ENCODE results near the gene AUTS2. TPM values are rescaled to one million over a fixed set of nuclear protein-coding genes. Genes with fewer than 3 reads are reported as not detected.

AUTS2 gene
- total RNA-seq, 2 donors from 2014 or later, result 8.6 TPM

DNA sequence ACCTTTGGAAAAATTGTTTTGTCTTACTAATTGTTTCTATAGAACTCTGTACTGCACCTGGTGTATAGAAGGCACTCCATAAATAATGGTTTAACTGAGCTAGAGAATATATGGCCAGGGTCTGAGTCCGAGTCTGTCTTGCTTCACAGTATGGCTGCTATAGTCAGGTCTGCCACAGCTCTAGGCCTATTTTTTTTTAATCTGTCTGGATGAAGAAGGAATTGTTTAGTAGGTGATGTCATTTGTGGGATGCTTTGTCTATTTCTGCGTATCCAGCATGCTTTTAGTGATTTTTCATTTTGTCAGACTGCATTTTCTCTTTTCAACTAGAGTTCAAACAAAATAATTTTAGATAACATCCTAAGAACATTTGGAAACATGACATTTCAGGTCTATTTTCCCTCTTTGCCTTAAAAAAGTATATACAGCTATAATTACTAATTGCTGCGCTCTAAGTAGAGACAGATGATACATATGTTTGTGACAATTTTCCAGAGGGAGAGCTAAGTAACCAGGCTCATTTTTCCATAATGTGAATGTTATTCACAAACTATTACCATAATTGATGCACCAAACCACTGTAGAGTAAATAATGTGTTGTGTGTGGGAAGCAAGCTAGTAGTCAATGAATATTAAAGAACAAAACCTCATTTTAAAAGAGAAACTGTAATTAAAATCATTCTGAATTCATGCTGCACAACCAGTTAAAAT is 361.7 kb downstream of the AUTS2 start:
- Histone ChIP-seq H3K27me3 (no peaks in the 10 kb centered on the region), H3K27ac (no peak overlapping the region), H3K4me1 (peaks cover 0 to 25% of the 10 kb centered on the region in 2 donors), H3K4me3 (no peak overlapping the region), H3K9me3 (no peaks in the 10 kb centered on the region), H3K36me3 (no peaks in the 10 kb centered on the region)
- TF ChIP-seq, protein P1, sequence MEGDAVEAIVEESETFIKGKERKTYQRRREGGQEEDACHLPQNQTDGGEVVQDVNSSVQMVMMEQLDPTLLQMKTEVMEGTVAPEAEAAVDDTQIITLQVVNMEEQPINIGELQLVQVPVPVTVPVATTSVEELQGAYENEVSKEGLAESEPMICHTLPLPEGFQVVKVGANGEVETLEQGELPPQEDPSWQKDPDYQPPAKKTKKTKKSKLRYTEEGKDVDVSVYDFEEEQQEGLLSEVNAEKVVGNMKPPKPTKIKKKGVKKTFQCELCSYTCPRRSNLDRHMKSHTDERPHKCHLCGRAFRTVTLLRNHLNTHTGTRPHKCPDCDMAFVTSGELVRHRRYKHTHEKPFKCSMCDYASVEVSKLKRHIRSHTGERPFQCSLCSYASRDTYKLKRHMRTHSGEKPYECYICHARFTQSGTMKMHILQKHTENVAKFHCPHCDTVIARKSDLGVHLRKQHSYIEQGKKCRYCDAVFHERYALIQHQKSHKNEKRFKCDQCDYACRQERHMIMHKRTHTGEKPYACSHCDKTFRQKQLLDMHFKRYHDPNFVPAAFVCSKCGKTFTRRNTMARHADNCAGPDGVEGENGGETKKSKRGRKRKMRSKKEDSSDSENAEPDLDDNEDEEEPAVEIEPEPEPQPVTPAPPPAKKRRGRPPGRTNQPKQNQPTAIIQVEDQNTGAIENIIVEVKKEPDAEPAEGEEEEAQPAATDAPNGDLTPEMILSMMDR (IDR thresholded peaks at IDR 0.05), result no peak
- DNase-seq (ENCODE audit: low spot score), result no peak

DNA sequence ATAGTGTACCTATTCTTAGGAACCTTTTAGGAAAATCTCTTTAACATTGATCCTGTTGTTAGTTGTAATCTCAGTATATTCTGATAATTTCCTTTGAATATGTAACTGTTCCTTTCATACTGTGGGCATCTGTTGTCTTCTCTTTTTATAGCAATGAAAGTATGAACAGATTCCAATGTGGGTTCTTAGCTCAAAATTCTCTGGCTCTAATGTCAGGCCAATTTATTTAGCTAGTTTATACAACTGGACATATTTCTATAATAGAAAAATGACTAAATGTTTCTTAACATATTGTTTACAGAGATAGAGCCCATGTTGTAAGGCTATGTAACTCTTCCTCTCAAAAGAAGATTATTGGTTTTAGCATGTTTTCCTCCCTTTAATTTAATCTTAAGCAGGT is 363.2 kb downstream of the AUTS2 start:
- TF ChIP-seq, protein P1 (IDR thresholded peaks at IDR 0.05), result no peak

DNA sequence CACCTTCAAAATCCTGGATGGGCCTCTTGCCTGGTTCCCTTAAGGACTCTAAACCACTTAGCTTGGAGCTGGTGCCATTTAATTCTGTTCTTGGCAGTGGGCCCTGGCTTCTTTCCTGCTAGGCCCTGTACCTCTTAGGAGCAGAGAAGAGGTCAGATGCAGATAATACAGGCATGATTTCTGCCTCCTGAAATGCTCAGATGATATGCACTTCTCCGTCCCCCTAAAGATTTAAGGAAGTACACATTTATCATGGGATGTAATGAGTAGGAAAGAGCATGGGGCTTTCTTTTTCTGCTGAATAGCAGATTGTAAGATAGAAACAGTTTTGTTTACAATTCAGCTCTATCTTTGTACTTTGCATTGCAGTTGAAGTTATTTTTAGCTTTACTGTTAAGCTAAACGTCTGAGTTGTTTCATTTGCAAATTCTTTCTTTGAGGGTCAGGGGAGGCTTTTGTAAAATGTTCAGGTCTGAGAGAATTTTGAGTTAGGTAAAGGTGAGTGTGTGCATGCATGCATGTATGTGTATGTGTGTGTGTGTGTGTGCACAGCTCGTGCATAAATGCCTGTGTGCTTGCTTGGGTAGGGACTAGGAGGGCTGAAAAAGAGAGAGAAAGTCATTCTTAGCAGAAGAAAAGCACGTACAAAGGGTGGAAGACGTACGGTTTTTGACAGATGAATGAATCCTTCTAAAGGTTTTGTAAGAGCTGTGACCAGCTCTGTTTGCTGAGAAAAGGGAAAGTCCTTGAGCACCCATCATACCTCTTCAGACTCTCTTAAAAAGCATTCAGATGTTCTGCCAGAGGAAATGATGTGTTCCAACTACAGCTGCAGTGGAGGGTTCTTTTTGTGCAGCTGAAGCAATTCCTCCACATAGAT is 364.2 kb downstream of the AUTS2 start:
- no peaks in the 10 kb centered on the region for H3K27me3 ChIP-seq
- DNase-seq (ENCODE audit: low spot score), result no peak
- H3K4me1 ChIP-seq, result peaks cover 0 to 36% of the 10 kb centered on the region in 2 donors
- TF ChIP-seq, protein P1 (IDR thresholded peaks at IDR 0.05), result no peak
- peak overlapping the region; percentile 7 to 48 for H3K27ac ChIP-seq
- no peak overlapping the region for H3K4me3 ChIP-seq
- H3K9me3 ChIP-seq, result no peaks in the 10 kb centered on the region
- H3K36me3 ChIP-seq, result no peaks in the 10 kb centered on the region

More for the DNA sequence above, 363.2 kb downstream of the AUTS2 start:
- no peaks in the 10 kb centered on the region for H3K9me3 ChIP-seq
- peaks cover 0 to 26% of the 10 kb centered on the region in 2 donors for H3K4me1 ChIP-seq
- no peak for DNase-seq (ENCODE audit: low spot score)
- no peak overlapping the region for H3K4me3 ChIP-seq
- no peak overlapping the region for H3K27ac ChIP-seq
- no peaks in the 10 kb centered on the region for H3K36me3 ChIP-seq
- no peaks in the 10 kb centered on the region for H3K27me3 ChIP-seq

DNA sequence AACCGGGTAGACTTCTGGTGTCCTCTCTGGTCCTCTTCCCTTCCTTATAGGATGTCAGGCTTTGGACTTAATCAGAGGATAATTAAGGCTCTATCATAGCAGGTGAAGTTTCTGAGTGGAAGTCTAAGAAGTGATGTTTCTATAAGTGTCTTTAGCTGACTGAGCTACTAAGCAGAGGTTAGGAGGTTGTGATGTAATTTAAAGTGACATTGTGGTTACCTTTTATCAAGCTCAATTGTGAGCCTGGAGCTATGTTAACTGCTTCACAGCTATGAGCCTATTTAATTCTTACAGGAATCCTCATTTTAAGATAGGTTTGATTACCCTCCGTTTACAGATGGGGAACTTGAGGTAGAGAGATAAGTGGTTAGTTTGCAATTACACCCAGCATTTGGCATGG is 365.1 kb downstream of the AUTS2 start:
- no peak overlapping the region for H3K4me3 ChIP-seq
- H3K4me1 ChIP-seq, result peaks cover 0 to 46% of the 10 kb centered on the region in 2 donors
- no peak overlapping the region for H3K27ac ChIP-seq

DNA sequence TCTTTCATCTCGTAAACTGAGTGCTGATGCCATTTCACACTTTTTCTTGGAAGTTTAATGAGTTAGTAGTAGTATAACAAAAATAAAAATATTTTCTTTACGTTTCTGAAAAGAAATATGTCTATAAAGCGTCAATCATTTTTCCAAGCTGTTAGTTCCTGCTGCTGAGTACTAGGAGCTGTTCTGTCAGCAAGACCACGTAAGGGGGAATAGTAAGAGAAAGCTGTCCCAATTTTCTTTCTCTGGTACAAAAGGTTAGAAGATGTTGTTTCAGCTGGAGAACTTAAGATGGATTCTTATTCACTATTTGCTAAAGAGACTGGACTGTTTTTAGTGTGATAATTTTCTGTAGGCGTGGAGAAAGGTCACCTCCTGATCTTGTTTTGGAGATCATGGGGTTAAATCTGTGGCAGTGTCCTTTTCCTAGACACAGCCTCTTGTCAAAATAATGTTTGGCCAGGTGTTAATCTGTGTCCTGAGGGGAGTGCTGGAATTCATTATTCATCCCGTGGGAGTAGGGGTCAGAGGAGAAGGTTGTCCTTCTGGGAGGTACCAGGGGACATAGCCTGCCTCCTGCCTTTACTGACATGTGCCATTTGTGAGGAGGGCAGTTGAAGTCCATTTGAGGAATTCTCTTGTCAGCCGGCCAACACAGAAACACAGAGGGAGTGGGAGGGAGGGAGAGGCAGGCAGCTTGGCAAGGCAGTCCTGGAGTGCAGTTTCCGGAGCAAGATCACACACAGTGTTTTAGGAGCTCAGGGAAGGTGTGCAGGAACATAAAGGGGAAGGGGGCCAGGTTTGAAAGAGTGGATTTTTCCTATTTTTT is 368.7 kb downstream of the AUTS2 start:
- Histone ChIP-seq H3K27ac (peak overlapping the region in 1 of 2 donors; percentile 65), H3K4me3 (peak overlapping the region; percentile 31 to 40), H3K36me3 (no peaks in the 10 kb centered on the region), H3K27me3 (no peaks in the 10 kb centered on the region), H3K9me3 (no peaks in the 10 kb centered on the region), H3K4me1 (peaks cover 0 to 38% of the 10 kb centered on the region in 2 donors)
- DNase-seq (ENCODE audit: low spot score), result no peak
- TF ChIP-seq, protein P1 (IDR thresholded peaks at IDR 0.05), result no peak

More for the DNA sequence above, 365.1 kb downstream of the AUTS2 start:
- H3K36me3 ChIP-seq, result no peaks in the 10 kb centered on the region
- no peaks in the 10 kb centered on the region for H3K27me3 ChIP-seq
- DNase-seq (ENCODE audit: low spot score), result no peak
- no peaks in the 10 kb centered on the region for H3K9me3 ChIP-seq
- TF ChIP-seq, protein P1 (IDR thresholded peaks at IDR 0.05), result no peak

All from right atrium auricular region (tissue), 2 donors.